ENCODE measurements around the gene HES5. TPM values are rescaled to one million over a fixed set of nuclear protein-coding genes. Genes with fewer than 3 reads are reported as not detected.

Gene HES5
- total and polyA plus RNA-seq, 10 of the 15 experiments (the other 5 are each of a cell fraction or from before 2014, with no cell fraction given) = 0.12 to 0.15 TPM; not detected in 8

DNA sequence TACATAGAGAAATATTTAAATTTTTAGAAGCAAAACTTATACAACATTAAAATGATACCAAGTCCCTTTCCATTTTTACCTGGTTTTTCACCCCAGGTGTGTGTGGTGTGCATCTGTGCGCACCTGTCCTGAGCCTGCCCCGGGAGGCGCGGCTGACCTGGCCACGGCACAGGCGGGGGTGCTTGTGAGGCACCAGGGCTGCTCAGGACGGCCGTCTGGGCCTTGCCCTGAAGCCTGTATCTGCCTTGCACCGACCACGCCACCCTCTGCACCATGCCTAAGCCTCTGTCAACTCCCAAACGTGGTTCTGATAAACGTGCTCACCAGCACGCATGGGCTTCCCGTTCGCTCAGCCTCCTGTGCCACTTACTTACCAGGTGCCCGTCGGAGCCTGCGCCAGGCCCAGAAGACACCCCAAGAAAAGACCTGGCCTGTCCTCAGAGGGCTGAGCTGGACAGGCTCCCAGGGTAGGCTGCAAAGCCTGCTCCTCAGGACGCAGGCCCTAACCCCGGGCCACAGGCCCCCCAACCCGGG lies 24.5 kb downstream of the HES5 start (continued):
- TF ChIP-seq, protein P1, sequence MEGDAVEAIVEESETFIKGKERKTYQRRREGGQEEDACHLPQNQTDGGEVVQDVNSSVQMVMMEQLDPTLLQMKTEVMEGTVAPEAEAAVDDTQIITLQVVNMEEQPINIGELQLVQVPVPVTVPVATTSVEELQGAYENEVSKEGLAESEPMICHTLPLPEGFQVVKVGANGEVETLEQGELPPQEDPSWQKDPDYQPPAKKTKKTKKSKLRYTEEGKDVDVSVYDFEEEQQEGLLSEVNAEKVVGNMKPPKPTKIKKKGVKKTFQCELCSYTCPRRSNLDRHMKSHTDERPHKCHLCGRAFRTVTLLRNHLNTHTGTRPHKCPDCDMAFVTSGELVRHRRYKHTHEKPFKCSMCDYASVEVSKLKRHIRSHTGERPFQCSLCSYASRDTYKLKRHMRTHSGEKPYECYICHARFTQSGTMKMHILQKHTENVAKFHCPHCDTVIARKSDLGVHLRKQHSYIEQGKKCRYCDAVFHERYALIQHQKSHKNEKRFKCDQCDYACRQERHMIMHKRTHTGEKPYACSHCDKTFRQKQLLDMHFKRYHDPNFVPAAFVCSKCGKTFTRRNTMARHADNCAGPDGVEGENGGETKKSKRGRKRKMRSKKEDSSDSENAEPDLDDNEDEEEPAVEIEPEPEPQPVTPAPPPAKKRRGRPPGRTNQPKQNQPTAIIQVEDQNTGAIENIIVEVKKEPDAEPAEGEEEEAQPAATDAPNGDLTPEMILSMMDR (IDR thresholded peaks at IDR 0.05 in 2 of 3, conservative IDR thresholded peaks at IDR 0.05 in 1 of 3; ENCODE audit: control insufficient read depth in 2 of 3, extremely low read depth in 1 of 3, insufficient read depth in 1 of 3, low read depth in 3 of 3, low read length in 3 of 3) = no peak
- TF ChIP-seq, protein P2, sequence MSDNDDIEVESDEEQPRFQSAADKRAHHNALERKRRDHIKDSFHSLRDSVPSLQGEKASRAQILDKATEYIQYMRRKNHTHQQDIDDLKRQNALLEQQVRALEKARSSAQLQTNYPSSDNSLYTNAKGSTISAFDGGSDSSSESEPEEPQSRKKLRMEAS (IDR thresholded peaks at IDR 0.05; ENCODE audit: low read depth, low read length) = no peak
- no peak for TF ChIP-seq PAX8 (IDR thresholded peaks at IDR 0.05)
- TF ChIP-seq, protein P3, sequence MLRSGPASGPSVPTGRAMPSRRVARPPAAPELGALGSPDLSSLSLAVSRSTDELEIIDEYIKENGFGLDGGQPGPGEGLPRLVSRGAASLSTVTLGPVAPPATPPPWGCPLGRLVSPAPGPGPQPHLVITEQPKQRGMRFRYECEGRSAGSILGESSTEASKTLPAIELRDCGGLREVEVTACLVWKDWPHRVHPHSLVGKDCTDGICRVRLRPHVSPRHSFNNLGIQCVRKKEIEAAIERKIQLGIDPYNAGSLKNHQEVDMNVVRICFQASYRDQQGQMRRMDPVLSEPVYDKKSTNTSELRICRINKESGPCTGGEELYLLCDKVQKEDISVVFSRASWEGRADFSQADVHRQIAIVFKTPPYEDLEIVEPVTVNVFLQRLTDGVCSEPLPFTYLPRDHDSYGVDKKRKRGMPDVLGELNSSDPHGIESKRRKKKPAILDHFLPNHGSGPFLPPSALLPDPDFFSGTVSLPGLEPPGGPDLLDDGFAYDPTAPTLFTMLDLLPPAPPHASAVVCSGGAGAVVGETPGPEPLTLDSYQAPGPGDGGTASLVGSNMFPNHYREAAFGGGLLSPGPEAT (IDR thresholded peaks at IDR 0.05; ENCODE audit: low read depth) = no peak
- no peak for TF ChIP-seq MEF2A (IDR thresholded peaks at IDR 0.05; ENCODE audit: insufficient read depth, low read depth, low read length)
- no peak for TF ChIP-seq SREBF2 (IDR thresholded peaks at IDR 0.05; ENCODE audit: low read length)
- no peak; the same call in 1 of the 2 replicates for TF ChIP-seq POLR2A (IDR thresholded peaks at IDR 0.05; ENCODE audit: low read depth, low read length)
- no peak for TF ChIP-seq FOXK2 (IDR thresholded peaks at IDR 0.05)
- TF ChIP-seq GATAD2B (conservative IDR thresholded peaks at IDR 0.05; ENCODE audit: low read depth) = no peak
- TF ChIP-seq SPI1 (IDR thresholded peaks at IDR 0.05; ENCODE audit: borderline replicate concordance, insufficient read depth, low read depth, low read length) = no peak

DNA sequence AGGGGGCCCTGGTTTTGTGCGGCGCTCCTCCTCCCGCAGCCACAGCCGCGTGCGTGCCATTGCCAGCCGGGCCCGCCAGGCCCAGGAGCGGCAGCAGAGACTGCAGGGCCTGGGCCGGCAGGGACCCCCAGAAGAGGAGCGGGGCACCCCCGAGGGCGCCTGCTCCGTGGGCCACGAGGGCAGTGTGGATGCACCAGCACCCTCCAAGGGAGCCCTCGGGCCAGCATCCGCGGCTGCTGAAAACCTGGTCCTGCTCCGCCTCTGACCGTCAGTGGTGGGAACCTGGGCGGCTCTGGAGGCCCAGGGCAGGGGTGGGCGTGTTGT lies 25.2 kb downstream of the HES5 start:
- H3K9me3 ChIP-seq (replicated peaks; ENCODE audit: control insufficient read depth, insufficient read depth, low read length) = no peaks in the 10 kb centered on the region
- no peaks in the 10 kb centered on the region for H3K4me1 ChIP-seq (ENCODE audit: control insufficient read depth, insufficient read depth, low read length)
- in situ Hi-C loops (cut with MboI) = no loop called here
- FAIRE-seq (no peak), ATAC-seq (no peak), DNase-seq (ENCODE audit: low read depth, low spot score) (no peak)
- H3K4me2 ChIP-seq (ENCODE audit: control insufficient read depth, insufficient read depth) = no peak overlapping the region
- H4K20me1 ChIP-seq (ENCODE audit: control insufficient read depth, insufficient read depth) = no peaks in the 10 kb centered on the region; the same call in 1 of the 2 replicates
- no peak overlapping the region for H3K27ac ChIP-seq (ENCODE audit: control insufficient read depth, insufficient read depth)
- BruUV-seq (replicated peaks) = no TSS peak
- H3K9ac ChIP-seq (ENCODE audit: control insufficient read depth, insufficient read depth, low read length) = no peak overlapping the region
- no peak for TF ChIP-seq SUZ12 (IDR thresholded peaks at IDR 0.05; ENCODE audit: unreplicated experiment)
- TF ChIP-seq, protein P2 (IDR thresholded peaks at IDR 0.05; ENCODE audit: low read depth, low read length) = no peak
- no peak overlapping the region for H3K4me3 ChIP-seq
- ChIA-PET POLR2A (no interaction called here), CTCF (no interaction called here), SMC1A (ENCODE audit: uncharacterized antibody, unreplicated experiment) (no interaction called here), RAD21 (ENCODE audit: unreplicated experiment) (no interaction called here)
- no peak overlapping the region for H2AFZ ChIP-seq (ENCODE audit: control insufficient read depth, low read depth, low read length)
- no peaks in the 10 kb centered on the region for H3K79me2 ChIP-seq (ENCODE audit: control insufficient read depth, insufficient read depth, low read length)
- no peaks in the 10 kb centered on the region for H3K27me3 ChIP-seq (replicated peaks in 1 of 2; ENCODE audit: control insufficient read depth in 2 of 2, insufficient read depth in 2 of 2, low read length in 1 of 2)
- intact Hi-C loops (cut with micrococcal nuclease; ENCODE audit: unreplicated experiment) = no loop called here
- 48% methylated on average over 11 of the region's 22 CpGs for WGBS (ENCODE audit: insufficient coverage, insufficient replicate concordance, low lambda C conversion rate, missing lambda C conversion rate)
- peaks cover 2 to 14% of the 10 kb centered on the region in 2 experiments; a peak in 3 of 4 replicates for H3K36me3 ChIP-seq (ENCODE audit: control insufficient read depth in 2 of 2, insufficient read depth in 2 of 2, low read length in 1 of 2)
